ENCODE results near the gene BOD1L2. TPM values are rescaled to one million over a fixed set of nuclear protein-coding genes. Genes with fewer than 3 reads are reported as not detected.

Gene BOD1L2
- total and polyA plus RNA-seq, 2 donors: 0.02 TPM; not detected in 1

DNA sequence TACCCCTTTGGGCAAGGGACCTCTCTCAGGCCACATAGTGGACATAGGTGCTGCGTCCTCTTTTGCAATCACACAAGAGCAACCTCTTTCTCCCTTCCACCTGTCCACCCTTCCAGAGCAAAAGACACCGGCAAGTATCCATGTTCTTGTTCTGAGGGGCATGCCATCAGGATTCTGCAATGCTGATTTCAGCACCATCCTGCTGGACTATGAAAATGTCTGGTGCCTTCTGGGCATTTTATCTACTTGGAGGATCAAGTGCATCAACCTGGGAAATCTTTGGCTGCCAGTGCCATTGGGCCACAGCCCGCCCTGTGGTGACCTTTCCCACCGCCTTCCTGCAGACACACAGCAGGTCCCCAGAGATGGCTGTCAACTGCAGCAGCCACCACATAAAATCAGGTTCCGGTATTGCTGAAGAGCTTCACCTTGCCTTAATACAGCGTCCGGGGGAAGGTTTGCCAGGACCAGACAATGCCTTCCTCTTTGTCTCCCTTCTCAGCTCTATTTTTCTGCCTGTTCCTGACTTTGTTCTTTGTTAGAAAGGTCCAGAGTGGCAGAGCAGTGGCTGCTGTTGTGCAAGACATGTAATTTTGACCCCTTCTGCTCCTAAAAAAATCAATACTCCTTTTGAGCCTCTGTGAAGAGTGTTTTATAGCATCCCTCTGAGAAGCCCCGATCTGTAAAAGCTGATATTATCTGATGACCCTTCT is 18.5 kb upstream of the BOD1L2 start:
- 92% methylated on average over 8 of the region's 8 CpGs for WGBS
- Histone ChIP-seq H3K27me3 (ENCODE audit: control insufficient read depth in 2 of 2, insufficient read depth in 1 of 2, low read length in 1 of 2) (peaks cover 0 to 4% of the 10 kb centered on the region in 2 donors), H3K27ac (ENCODE audit: low read depth in 1 of 2, low read length in 1 of 2) (no peak overlapping the region), H3K4me1 (ENCODE audit: control insufficient read depth in 2 of 2, insufficient read depth in 2 of 2, low read length in 2 of 2) (no peaks in the 10 kb centered on the region), H3K9me3 (ENCODE audit: control insufficient read depth in 2 of 2, insufficient read depth in 1 of 2, low read length in 1 of 2) (no peaks in the 10 kb centered on the region), H3K36me3 (ENCODE audit: control insufficient read depth in 2 of 2, insufficient read depth in 2 of 2, low read length in 1 of 2) (no peaks in the 10 kb centered on the region), H3K4me3 (ENCODE audit: low read length in 2 of 2) (no peak overlapping the region)
- no peak for DNase-seq (ENCODE audit: low read depth in 6 of 9, low spot score in 9 of 9)

DNA sequence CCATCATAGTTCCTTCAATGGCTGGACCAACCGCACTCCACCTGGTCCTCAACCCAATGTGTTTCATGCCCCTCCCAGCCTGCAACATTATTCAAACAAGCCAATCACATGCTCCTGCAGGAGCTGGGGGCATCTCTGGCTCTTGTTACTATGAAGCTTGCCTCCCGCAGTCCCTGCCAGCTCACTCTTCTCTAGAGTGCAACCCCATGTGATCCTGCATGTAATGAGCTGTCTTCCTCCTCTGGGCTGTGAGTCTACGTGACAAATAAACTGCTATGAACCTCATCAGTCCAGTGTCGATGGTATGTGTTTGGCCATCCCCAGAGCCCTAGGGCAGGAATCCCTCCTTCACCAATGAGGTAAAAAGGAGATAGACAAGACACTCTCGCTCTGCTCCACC is 15.8 kb upstream of the BOD1L2 start:
- no peaks in the 10 kb centered on the region for H3K27me3 ChIP-seq (ENCODE audit: control insufficient read depth in 2 of 2, insufficient read depth in 1 of 2, low read length in 1 of 2)
- no peaks in the 10 kb centered on the region for H3K9me3 ChIP-seq (ENCODE audit: control insufficient read depth in 2 of 2, insufficient read depth in 1 of 2, low read length in 1 of 2)
- DNase-seq (ENCODE audit: low read depth in 6 of 9, low spot score in 9 of 9): no peak
- H3K4me3 ChIP-seq (ENCODE audit: low read length in 2 of 2): no peak overlapping the region
- WGBS: 91% methylated on average over 5 of the region's 5 CpGs
- no peaks in the 10 kb centered on the region for H3K36me3 ChIP-seq (ENCODE audit: control insufficient read depth in 2 of 2, insufficient read depth in 2 of 2, low read length in 1 of 2)
- H3K4me1 ChIP-seq (ENCODE audit: control insufficient read depth in 2 of 2, insufficient read depth in 2 of 2, low read length in 2 of 2): no peaks in the 10 kb centered on the region
- no peak overlapping the region for H3K27ac ChIP-seq (ENCODE audit: low read depth in 1 of 2, low read length in 1 of 2)

DNA sequence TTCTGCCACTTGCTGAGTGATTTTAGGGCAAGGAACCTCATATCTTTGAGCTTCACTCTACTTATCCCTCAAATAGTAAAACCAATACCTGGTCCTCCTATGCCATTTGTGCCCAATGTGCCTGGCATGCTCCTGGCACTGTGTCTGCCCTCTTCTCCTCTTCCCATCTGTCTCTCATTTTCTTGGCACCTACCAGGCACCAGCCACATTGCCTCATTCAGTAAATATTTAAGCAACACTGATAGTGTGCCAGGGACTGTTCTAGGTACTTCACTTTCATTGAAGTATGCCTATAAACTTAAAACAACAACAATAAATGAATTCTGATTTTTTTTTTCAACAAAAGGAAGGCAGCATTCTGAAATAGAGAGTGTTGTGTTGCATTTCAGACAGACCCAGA is 15.1 kb upstream of the BOD1L2 start:
- Histone ChIP-seq H3K36me3 (ENCODE audit: control insufficient read depth in 2 of 2, insufficient read depth in 2 of 2, low read length in 1 of 2) (no peaks in the 10 kb centered on the region), H3K4me3 (ENCODE audit: low read length in 2 of 2) (no peak overlapping the region), H3K4me1 (ENCODE audit: control insufficient read depth in 2 of 2, insufficient read depth in 2 of 2, low read length in 2 of 2) (no peaks in the 10 kb centered on the region), H3K27ac (ENCODE audit: low read depth in 1 of 2, low read length in 1 of 2) (no peak overlapping the region), H3K27me3 (ENCODE audit: control insufficient read depth in 2 of 2, insufficient read depth in 1 of 2, low read length in 1 of 2) (no peaks in the 10 kb centered on the region), H3K9me3 (ENCODE audit: control insufficient read depth in 2 of 2, insufficient read depth in 1 of 2, low read length in 1 of 2) (no peaks in the 10 kb centered on the region)
- no peak for DNase-seq (ENCODE audit: low read depth in 6 of 9, low spot score in 9 of 9)

DNA sequence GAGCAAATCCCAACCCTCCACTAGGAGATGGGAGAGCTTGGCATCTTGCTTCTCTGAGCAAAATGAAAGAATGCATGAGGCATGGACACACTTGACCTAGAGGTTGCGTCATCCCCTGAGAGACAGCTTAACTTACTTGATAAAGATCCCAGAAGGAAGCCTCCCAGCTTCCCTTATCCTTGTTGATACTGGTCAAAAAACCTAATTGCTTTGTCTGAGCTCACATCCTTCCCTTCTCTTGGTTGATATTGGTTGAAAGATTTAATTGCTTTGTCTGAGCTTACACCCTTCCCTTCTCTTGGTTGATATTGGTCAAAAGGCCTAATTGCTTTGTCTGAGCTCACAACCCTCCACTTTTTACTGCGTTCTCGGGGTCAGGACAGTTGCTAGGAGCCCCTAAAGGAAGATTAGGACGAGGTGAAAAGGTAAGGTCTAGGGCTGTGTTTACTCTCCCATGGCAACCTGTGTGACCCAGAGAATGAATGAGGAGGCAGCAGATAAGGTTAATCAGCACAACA is 12.2 kb upstream of the BOD1L2 start:
- no peaks in the 10 kb centered on the region for H3K9me3 ChIP-seq (ENCODE audit: control insufficient read depth in 2 of 2, insufficient read depth in 1 of 2, low read length in 1 of 2)
- H3K4me3 ChIP-seq (ENCODE audit: low read length in 2 of 2): no peak overlapping the region
- H3K27me3 ChIP-seq (ENCODE audit: control insufficient read depth in 2 of 2, insufficient read depth in 1 of 2, low read length in 1 of 2): no peaks in the 10 kb centered on the region
- no peak overlapping the region for H3K27ac ChIP-seq (ENCODE audit: low read depth in 1 of 2, low read length in 1 of 2)
- DNase-seq (ENCODE audit: low read depth in 6 of 9, low spot score in 9 of 9): no peak
- H3K36me3 ChIP-seq (ENCODE audit: control insufficient read depth in 2 of 2, insufficient read depth in 2 of 2, low read length in 1 of 2): no peaks in the 10 kb centered on the region
- no peaks in the 10 kb centered on the region for H3K4me1 ChIP-seq (ENCODE audit: control insufficient read depth in 2 of 2, insufficient read depth in 2 of 2, low read length in 2 of 2)
- WGBS: 83% methylated on average over 4 of the region's 4 CpGs

DNA sequence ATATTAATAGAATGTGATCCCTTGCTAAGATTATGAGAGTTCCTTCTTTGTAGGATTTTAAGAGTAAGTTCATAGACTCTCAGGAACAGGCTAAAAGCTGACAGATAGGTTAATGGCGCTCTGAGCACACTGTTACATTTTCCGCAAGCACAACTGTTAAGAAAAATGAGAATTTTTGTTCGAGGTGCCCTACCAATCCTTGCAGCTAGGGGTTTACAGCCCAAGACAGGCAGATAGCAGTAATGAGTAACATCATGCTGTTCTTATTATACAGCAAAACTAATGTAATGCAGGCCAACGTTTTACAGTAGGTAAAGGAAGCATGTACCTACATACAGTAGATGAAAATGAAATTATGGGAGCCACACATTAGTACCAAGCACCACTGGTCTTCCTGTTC is 11.2 kb upstream of the BOD1L2 start:
- Histone ChIP-seq H3K27ac (ENCODE audit: low read depth in 1 of 2, low read length in 1 of 2) (no peak overlapping the region), H3K36me3 (ENCODE audit: control insufficient read depth in 2 of 2, insufficient read depth in 2 of 2, low read length in 1 of 2) (no peaks in the 10 kb centered on the region), H3K9me3 (ENCODE audit: control insufficient read depth in 2 of 2, insufficient read depth in 1 of 2, low read length in 1 of 2) (no peaks in the 10 kb centered on the region), H3K4me1 (ENCODE audit: control insufficient read depth in 2 of 2, insufficient read depth in 2 of 2, low read length in 2 of 2) (no peaks in the 10 kb centered on the region), H3K4me3 (ENCODE audit: low read length in 2 of 2) (no peak overlapping the region), H3K27me3 (ENCODE audit: control insufficient read depth in 2 of 2, insufficient read depth in 1 of 2, low read length in 1 of 2) (no peaks in the 10 kb centered on the region)
- 61% methylated on average over 4 of the region's 4 CpGs for WGBS
- no peak for DNase-seq (ENCODE audit: low read depth in 6 of 9, low spot score in 9 of 9)

DNA sequence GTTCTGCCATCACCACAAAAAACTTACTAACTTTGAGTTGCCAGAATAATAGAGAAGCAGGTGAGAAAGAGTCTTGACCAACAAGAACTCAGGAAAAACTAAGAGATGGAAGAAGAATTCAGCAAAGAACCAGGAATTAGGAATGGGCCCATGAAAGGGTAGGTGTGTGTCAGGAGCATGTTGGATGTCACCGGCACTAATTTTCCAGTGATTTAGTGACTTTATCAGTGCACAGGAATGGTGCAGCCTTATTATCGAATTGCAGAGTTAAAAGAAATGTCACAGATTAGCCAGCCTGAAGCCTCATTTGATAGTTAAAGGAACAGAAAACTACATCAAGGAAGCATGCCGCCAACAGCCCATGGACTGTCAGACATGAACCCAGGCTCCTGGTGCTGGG is 9.0 kb upstream of the BOD1L2 start:
- no peaks in the 10 kb centered on the region for H3K9me3 ChIP-seq (ENCODE audit: control insufficient read depth in 2 of 2, insufficient read depth in 1 of 2, low read length in 1 of 2)
- H3K27ac ChIP-seq (ENCODE audit: low read depth in 1 of 2, low read length in 1 of 2): no peak overlapping the region
- no peaks in the 10 kb centered on the region for H3K36me3 ChIP-seq (ENCODE audit: control insufficient read depth in 2 of 2, insufficient read depth in 2 of 2, low read length in 1 of 2)
- no peak overlapping the region for H3K4me3 ChIP-seq (ENCODE audit: low read length in 2 of 2)
- 93% methylated on average over 3 of the region's 3 CpGs for WGBS
- H3K27me3 ChIP-seq (ENCODE audit: control insufficient read depth in 2 of 2, insufficient read depth in 1 of 2, low read length in 1 of 2): no peaks in the 10 kb centered on the region
- H3K4me1 ChIP-seq (ENCODE audit: control insufficient read depth in 2 of 2, insufficient read depth in 2 of 2, low read length in 2 of 2): no peaks in the 10 kb centered on the region
- no peak for DNase-seq (ENCODE audit: low read depth in 6 of 9, low spot score in 9 of 9)

DNA sequence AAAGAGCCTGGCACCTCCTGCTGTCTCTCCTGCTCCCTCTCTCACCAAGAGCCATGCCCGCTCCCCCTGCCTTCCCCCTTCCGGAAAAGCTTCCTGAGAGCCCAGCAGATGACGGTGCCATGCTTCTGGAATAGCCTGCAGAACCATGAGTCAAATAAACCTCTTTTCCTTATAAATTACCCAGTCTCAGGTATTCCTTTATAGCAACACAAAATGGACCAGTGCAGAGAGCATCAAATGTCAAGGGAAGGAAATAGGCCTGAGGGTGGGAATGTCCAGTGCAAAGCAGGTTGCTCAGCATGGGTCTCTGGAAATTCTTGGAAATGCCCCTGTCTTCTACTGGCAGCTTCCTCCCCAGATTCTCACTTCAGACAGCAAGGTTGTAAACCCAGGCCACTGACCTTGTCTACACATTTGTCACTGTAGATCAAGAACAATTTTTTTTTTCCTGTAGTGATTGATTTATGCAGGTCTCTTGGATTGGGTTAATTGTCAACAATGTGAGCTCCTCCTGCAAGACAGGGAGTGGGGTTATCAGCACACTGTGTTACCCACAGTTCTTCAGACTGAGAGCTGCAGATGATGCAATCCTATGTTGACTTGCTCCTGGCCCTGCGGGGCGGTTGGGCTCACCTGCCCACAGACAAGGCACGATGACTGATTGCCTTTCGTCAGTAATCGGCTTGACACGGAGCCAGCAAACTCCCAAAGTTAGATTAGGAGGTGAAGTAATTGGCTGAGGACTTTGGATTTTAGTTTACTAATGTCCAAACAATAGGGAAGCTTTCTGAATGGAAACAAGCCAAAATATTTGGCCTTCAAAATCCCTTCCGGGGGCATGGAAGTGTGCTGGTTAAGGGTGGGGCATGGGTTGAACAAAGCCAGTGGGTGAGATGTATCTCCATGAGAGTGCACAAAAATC is 5.4 kb upstream of the BOD1L2 start:
- Histone ChIP-seq H3K4me3 (ENCODE audit: low read length in 2 of 2) (no peak overlapping the region), H3K27ac (ENCODE audit: low read depth in 1 of 2, low read length in 1 of 2) (no peak overlapping the region), H3K27me3 (ENCODE audit: control insufficient read depth in 2 of 2, insufficient read depth in 1 of 2, low read length in 1 of 2) (no peaks in the 10 kb centered on the region), H3K36me3 (ENCODE audit: control insufficient read depth in 2 of 2, insufficient read depth in 2 of 2, low read length in 1 of 2) (no peaks in the 10 kb centered on the region), H3K4me1 (ENCODE audit: control insufficient read depth in 2 of 2, insufficient read depth in 2 of 2, low read length in 2 of 2) (no peaks in the 10 kb centered on the region), H3K9me3 (ENCODE audit: control insufficient read depth in 2 of 2, insufficient read depth in 1 of 2, low read length in 1 of 2) (no peaks in the 10 kb centered on the region)
- 83% methylated on average over 10 of the region's 10 CpGs for WGBS
- no peak for DNase-seq (ENCODE audit: low read depth in 6 of 9, low spot score in 9 of 9)

DNA sequence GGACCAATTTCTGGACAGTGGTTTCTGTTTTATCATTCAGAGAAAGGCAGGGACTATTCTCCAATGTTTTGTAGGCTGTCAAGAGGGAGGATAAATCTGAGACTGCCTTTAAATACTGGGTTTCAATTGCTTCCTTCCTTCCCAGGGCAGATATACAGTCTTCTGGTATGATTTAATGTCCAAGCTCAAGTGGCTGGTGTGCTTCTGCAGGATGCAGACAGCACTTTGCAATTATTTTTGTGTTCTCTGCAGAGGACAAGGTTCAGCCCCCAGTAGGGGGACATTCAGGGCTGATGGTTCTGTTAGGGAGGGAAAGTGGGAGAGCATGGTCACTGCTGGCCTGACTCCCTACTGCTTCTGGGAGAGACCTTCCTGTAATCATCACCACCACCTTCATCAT is 4.6 kb upstream of the BOD1L2 start:
- Histone ChIP-seq H3K36me3 (ENCODE audit: control insufficient read depth in 2 of 2, insufficient read depth in 2 of 2, low read length in 1 of 2) (no peaks in the 10 kb centered on the region), H3K4me3 (ENCODE audit: low read length in 2 of 2) (no peak overlapping the region), H3K4me1 (ENCODE audit: control insufficient read depth in 2 of 2, insufficient read depth in 2 of 2, low read length in 2 of 2) (no peaks in the 10 kb centered on the region), H3K27me3 (ENCODE audit: control insufficient read depth in 2 of 2, insufficient read depth in 1 of 2, low read length in 1 of 2) (no peaks in the 10 kb centered on the region), H3K27ac (ENCODE audit: low read depth in 1 of 2, low read length in 1 of 2) (no peak overlapping the region), H3K9me3 (ENCODE audit: control insufficient read depth in 2 of 2, insufficient read depth in 1 of 2, low read length in 1 of 2) (no peaks in the 10 kb centered on the region)
- no peak for DNase-seq (ENCODE audit: low read depth in 6 of 9, low spot score in 9 of 9)

DNA sequence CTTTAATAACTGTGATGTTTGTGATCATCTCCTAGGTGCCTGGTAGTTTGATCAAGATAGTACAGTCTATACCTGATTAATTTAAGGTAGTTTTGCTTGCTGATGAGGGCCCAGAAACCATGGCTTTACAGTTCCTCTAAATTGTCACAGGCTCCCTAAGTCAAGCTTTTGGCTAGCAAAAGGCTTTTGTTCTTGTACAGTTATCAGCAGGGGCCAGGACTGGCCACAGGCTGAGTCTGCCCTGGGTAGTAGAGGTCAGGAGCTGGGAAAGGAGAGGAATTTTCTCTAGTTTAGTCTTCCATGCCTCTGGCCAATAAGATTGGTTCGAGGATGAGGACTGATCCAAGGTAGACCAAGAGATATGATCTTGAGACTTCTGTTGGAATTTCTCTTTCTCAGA is 3.6 kb upstream of the BOD1L2 start:
- H3K27me3 ChIP-seq (ENCODE audit: control insufficient read depth in 2 of 2, insufficient read depth in 1 of 2, low read length in 1 of 2): no peaks in the 10 kb centered on the region

More for the DNA sequence above, 3.6 kb upstream of the BOD1L2 start:
- 88% methylated on average over 1 of the region's 1 CpG for WGBS
- Histone ChIP-seq H3K36me3 (ENCODE audit: control insufficient read depth in 2 of 2, insufficient read depth in 2 of 2, low read length in 1 of 2) (no peaks in the 10 kb centered on the region), H3K4me3 (ENCODE audit: low read length in 2 of 2) (no peak overlapping the region), H3K9me3 (ENCODE audit: control insufficient read depth in 2 of 2, insufficient read depth in 1 of 2, low read length in 1 of 2) (no peaks in the 10 kb centered on the region), H3K27ac (ENCODE audit: low read depth in 1 of 2, low read length in 1 of 2) (no peak overlapping the region), H3K4me1 (ENCODE audit: control insufficient read depth in 2 of 2, insufficient read depth in 2 of 2, low read length in 2 of 2) (no peaks in the 10 kb centered on the region)
- no peak for DNase-seq (ENCODE audit: low read depth in 6 of 9, low spot score in 9 of 9)

Measured in thymus (tissue), 11 donors.